GM23248 (cell line): ENCODE data around the gene PSMG1.
"Not testable (repeated sequence)": the region's sequence is repeated elsewhere in the genome, so short reads cannot be mapped to it uniquely, and the experiment has no call there.

ENCODE experiments used
- EZH2 ChIP-seq: fragments of 200-600 bp; sonication (generic); IDR thresholded peaks from 2 replicates; pipeline ENCODE4 v1.6.1; 2018; ENCODE audit warnings: antibody characterized with exemption, mild to moderate bottlenecking; ENCODE audit not compliant: insufficient read depth, poor library complexity, severe bottlenecking
- EZH2phosphoT487 ChIP-seq: fragments of 200-600 bp; sonication (generic); IDR thresholded peaks from 2 replicates; pipeline ENCODE4 v1.6.1; 2018; ENCODE audit warnings: antibody characterized with exemption, moderate library complexity, mild to moderate bottlenecking, low read depth; ENCODE audit not compliant: insufficient read depth

- not testable (repeated sequence) for TF ChIP-seq EZH2phosphoT487, EZH2
Measured at GRCh38 chr21:39157241-39157640, 26.0 kb downstream of the PSMG1 start.
